ENCODE data around the gene GRIK3.

DNA sequence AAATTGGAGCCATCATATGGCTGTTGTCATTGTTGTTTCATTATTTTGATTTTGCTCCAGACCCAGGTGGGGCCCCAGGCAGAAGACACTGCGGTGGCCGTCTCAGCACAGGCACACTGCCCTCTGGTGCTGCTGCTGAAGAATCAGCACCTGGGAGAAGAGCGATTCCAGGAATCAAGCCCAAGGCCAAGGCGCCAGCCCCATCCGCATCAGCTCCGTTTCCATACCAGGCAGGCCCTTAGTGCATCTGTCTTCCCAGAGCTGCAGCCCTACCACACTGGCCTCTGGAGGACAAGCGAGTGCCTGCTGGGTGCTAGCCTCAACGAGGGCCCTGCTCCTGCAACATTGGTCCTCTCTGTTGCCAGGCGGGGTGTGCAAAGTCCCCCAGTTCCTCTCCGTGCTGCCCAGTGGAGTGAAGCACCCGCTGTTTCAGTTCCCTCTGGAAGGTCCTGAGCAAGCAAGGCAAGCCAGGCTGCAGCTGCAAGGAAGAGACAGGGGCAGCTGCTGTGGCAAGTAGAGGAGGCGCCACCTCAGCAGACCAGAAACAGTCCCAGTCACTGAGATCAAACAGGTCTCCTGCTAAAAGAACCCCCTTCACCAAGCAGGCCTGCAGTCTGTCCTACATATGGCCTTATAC is 5.2 kb downstream of the GRIK3 start:
- TF ChIP-seq EZH2phosphoT487 (IDR thresholded peaks at IDR 0.05; ENCODE audit: low read depth, severe bottlenecking, unreplicated experiment) (no peak), EZH2 (IDR thresholded peaks at IDR 0.05; ENCODE audit: borderline replicate concordance) (no peak)
- TF ChIP-seq, protein P1, sequence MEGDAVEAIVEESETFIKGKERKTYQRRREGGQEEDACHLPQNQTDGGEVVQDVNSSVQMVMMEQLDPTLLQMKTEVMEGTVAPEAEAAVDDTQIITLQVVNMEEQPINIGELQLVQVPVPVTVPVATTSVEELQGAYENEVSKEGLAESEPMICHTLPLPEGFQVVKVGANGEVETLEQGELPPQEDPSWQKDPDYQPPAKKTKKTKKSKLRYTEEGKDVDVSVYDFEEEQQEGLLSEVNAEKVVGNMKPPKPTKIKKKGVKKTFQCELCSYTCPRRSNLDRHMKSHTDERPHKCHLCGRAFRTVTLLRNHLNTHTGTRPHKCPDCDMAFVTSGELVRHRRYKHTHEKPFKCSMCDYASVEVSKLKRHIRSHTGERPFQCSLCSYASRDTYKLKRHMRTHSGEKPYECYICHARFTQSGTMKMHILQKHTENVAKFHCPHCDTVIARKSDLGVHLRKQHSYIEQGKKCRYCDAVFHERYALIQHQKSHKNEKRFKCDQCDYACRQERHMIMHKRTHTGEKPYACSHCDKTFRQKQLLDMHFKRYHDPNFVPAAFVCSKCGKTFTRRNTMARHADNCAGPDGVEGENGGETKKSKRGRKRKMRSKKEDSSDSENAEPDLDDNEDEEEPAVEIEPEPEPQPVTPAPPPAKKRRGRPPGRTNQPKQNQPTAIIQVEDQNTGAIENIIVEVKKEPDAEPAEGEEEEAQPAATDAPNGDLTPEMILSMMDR (IDR thresholded peaks at IDR 0.05; ENCODE audit: poor library complexity) = no peak
